IMR-90 (cell line): Measurements from ENCODE around the gene PIM3. TPM values are rescaled to one million over a fixed set of nuclear protein-coding genes. Genes with fewer than 3 reads are reported as not detected.

Experiments
- CHD1 ChIP-seq: IDR thresholded peaks from 2 replicates; pipeline ENCODE4 v1.6.1; 2012; ENCODE audit warnings: low read depth, low read length, improper control_type of control experiment
- ELK1 ChIP-seq: fragments of 150-350 bp; IDR thresholded peaks from 2 replicates; pipeline ENCODE4 v1.6.1; 2016; ENCODE audit warnings: low read depth, mild to moderate bottlenecking, low read length, moderate library complexity, borderline replicate concordance
- polyA plus RNA-seq, 3 experiments: library from polyadenylated mRNA; depleted of rRNA; stranded (reverse); fragments of >200 nt; gene quantifications; 2 replicates each; pipeline ENCODE4 v1.2.3, GENCODE V29; 2012; ENCODE audit warnings: low replicate concordance in 1 of 3
- total RNA-seq: library from RNA; depleted of rRNA; stranded (reverse); fragments of >200 nt; gene quantifications from 2 replicates; pipeline ENCODE4 v1.2.3, GENCODE V29; 2012

Gene PIM3
- total and polyA plus RNA-seq, 2 of the 4 experiments (the other 2 are of a cell fraction): 8.6 to 24.7 TPM

- TF ChIP-seq ELK1: no peak
- no peak for TF ChIP-seq CHD1
Observed at GRCh38 chr22:49968831-49969661, 8.5 kb downstream of the PIM3 start (continued).
